Uterus (tissue), 4 donors: ENCODE measurements around the gene MRPS7. TPM values are rescaled to one million over a fixed set of nuclear protein-coding genes. Genes with fewer than 3 reads are reported as not detected.

Source experiments
- DNase-seq, 2 donors: peaks; one replicate each; pipeline ENCODE4 v3.0.0-alpha.2; 2019 to 2020
- H3K27ac ChIP-seq, 2 donors: fragments of 200-600 bp; sonication (generic); 1 replicate in 1 of 2; 2 replicates in 1 of 2; pipeline ENCODE4 v1.5.1; 2016 to 2018
- H3K27me3 ChIP-seq, 2 donors: fragments of 200-600 bp; sonication (generic); one replicate each; pipeline ENCODE4 v1.5.1; 2018 to 2019; ENCODE audit warnings: control low read depth in 1 of 2
- H3K36me3 ChIP-seq, 2 donors: fragments of 200-600 bp; sonication (generic); one replicate each; pipeline ENCODE4 v1.5.1; 2019; ENCODE audit warnings: control low read depth in 1 of 2
- H3K4me1 ChIP-seq, 2 donors: fragments of 200-600 bp; sonication (generic); one replicate each; pipeline ENCODE4 v1.5.1; 2018 to 2019; ENCODE audit warnings: control low read depth in 1 of 2
- H3K4me3 ChIP-seq, 2 donors: fragments of 200-600 bp; sonication (generic); 1 replicate in 1 of 2; 2 replicates in 1 of 2; pipeline ENCODE4 v1.5.1; 2018 to 2019; ENCODE audit warnings: mild to moderate bottlenecking in 1 of 2
- H3K9me3 ChIP-seq, 2 donors: fragments of 200-600 bp; sonication (generic); one replicate each; pipeline ENCODE4 v1.5.1; 2019; ENCODE audit warnings: control low read depth in 1 of 2
- POLR2A ChIP-seq, 2 donors: fragments of 450-650 bp; IDR thresholded peaks; one replicate each; pipeline ENCODE4 v1.6.1; 2016; ENCODE audit warnings: antibody characterized with exemption in 2 of 2, mild to moderate bottlenecking in 1 of 2, moderate library complexity in 1 of 2
- intact Hi-C: fragments of 100-400 bp; cut with DNase I; formaldehyde crosslinking; loops from one replicate; pipeline ENCODE4 v1.15.1; 2023; ENCODE audit warnings: low total_unique reads
- total RNA-seq, 4 donors: library from RNA; depleted of rRNA in 3 of 4; stranded (reverse); fragments of >200 nt in 3 of 4; gene quantifications; one replicate each; pipeline versions ENCODE4 v1.1.0 to v1.2.4, GENCODE V29; 2014 to 2023
- TF ChIP-seq, protein P1 (sequence below), 4 experiments: fragments of 200-600 bp in 2 of 4; fragments of 450-650 bp in 2 of 4; sonication (generic) in 2 of 4; IDR thresholded peaks; one replicate each; pipeline ENCODE4 v1.5.1; 2016 to 2019; ENCODE audit warnings: antibody characterized with exemption in 4 of 4, mild to moderate bottlenecking in 2 of 4, moderate library complexity in 1 of 4
- donor health status: DM: yes; HTN: yes; CAD: no.

Gene MRPS7
- total RNA-seq, 4 donors from 2014 or later = 13.1 to 42.1 (median 33.0) TPM

GRCh38 chr17:75301049-75301448, 39.4 kb downstream of the MRPS7 start:
- H3K9me3 ChIP-seq = no peaks in the 10 kb centered on the region
- H3K27me3 ChIP-seq = no peaks in the 10 kb centered on the region
- no peak for TF ChIP-seq POLR2A (IDR thresholded peaks at IDR 0.05)
- TF ChIP-seq, protein P1, sequence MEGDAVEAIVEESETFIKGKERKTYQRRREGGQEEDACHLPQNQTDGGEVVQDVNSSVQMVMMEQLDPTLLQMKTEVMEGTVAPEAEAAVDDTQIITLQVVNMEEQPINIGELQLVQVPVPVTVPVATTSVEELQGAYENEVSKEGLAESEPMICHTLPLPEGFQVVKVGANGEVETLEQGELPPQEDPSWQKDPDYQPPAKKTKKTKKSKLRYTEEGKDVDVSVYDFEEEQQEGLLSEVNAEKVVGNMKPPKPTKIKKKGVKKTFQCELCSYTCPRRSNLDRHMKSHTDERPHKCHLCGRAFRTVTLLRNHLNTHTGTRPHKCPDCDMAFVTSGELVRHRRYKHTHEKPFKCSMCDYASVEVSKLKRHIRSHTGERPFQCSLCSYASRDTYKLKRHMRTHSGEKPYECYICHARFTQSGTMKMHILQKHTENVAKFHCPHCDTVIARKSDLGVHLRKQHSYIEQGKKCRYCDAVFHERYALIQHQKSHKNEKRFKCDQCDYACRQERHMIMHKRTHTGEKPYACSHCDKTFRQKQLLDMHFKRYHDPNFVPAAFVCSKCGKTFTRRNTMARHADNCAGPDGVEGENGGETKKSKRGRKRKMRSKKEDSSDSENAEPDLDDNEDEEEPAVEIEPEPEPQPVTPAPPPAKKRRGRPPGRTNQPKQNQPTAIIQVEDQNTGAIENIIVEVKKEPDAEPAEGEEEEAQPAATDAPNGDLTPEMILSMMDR (IDR thresholded peaks at IDR 0.05) = no peak
- H3K4me3 ChIP-seq = no peak overlapping the region
- DNase-seq = no peak
- H3K4me1 ChIP-seq = no peaks in the 10 kb centered on the region
- H3K36me3 ChIP-seq = no peaks in the 10 kb centered on the region
- intact Hi-C loops = no loop called here
- no peak overlapping the region for H3K27ac ChIP-seq

DNA sequence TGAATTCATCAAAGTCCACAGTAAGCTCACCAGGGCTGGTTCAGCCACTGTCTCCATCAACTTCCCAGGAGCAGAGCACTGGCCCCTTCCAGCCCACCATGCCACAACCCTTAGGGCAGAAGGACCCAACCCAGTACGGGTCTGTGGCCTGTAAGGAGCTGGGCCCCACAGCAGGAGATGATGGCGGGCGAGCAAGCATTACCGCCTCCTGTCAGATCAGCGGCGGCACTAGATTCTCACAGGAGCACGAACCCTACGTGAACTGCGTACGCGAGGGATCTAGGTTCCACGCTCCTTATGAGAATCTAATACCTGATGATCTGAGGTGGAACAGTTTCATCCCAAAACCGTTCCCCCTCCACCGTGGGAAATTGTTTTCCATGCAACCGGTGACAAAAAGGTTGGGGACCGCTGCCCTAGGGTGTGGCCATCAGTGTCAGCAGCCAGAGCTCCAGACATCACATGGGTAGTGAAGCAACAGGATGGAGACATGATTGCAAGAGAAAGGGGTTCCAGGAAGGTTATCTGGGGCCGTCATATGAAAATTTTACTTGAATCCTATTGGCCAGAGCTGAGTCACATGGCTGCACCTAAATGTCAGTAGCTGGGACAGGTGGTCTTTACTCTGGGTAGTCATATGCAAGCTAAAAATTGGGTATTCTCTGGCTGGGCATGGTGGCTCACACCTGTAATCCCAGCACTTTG, 40.0 kb downstream of the MRPS7 start:
- Histone ChIP-seq H3K4me3 (no peak overlapping the region), H3K9me3 (no peaks in the 10 kb centered on the region), H3K27me3 (no peaks in the 10 kb centered on the region), H3K4me1 (no peaks in the 10 kb centered on the region), H3K36me3 (no peaks in the 10 kb centered on the region), H3K27ac (no peak overlapping the region)
- no peak for TF ChIP-seq POLR2A (IDR thresholded peaks at IDR 0.05)
- TF ChIP-seq, protein P1 (IDR thresholded peaks at IDR 0.05) = no peak
- intact Hi-C loops = no loop called here
- no peak for DNase-seq

- Histone ChIP-seq H3K27me3 (no peaks in the 10 kb centered on the region), H3K27ac (no peak overlapping the region), H3K4me3 (no peak overlapping the region), H3K36me3 (no peaks in the 10 kb centered on the region), H3K9me3 (no peaks in the 10 kb centered on the region), H3K4me1 (no peaks in the 10 kb centered on the region)
- no peak for TF ChIP-seq POLR2A (IDR thresholded peaks at IDR 0.05)
- TF ChIP-seq, protein P1 (IDR thresholded peaks at IDR 0.05) = no peak
- intact Hi-C loops = no loop called here
- DNase-seq = no peak
Observed at GRCh38 chr17:75307957-75308731, 46.5 kb downstream of the MRPS7 start.

GRCh38 chr17:75308732-75309629, 47.3 kb downstream of the MRPS7 start:
- no peak overlapping the region for H3K4me3 ChIP-seq
- H3K27me3 ChIP-seq = no peaks in the 10 kb centered on the region
- intact Hi-C loops = no loop called here
- H3K27ac ChIP-seq = no peak overlapping the region
- TF ChIP-seq POLR2A (IDR thresholded peaks at IDR 0.05) = no peak
- TF ChIP-seq, protein P1 (IDR thresholded peaks at IDR 0.05) = no peak
- H3K4me1 ChIP-seq = no peaks in the 10 kb centered on the region
- DNase-seq = no peak
- H3K9me3 ChIP-seq = no peaks in the 10 kb centered on the region
- no peaks in the 10 kb centered on the region for H3K36me3 ChIP-seq
